ENCODE measurements around the gene FAM50A.

- TF ChIP-seq CTCF (IDR thresholded peaks at IDR 0.05) = no peak
- no peak for TF ChIP-seq POLR2AphosphoS5 (IDR thresholded peaks at IDR 0.05)
- no peak for TF ChIP-seq POLR2A (IDR thresholded peaks at IDR 0.05)
- TF ChIP-seq EP300 (IDR thresholded peaks at IDR 0.05) = no peak
Observed at GRCh38 chrX:154444755-154445246, 860 bp downstream of the FAM50A start.
